ENCODE data around the gene PDCL3. TPM values are rescaled to one million over a fixed set of nuclear protein-coding genes. Genes with fewer than 3 reads are reported as not detected.

The PDCL3 gene
- total RNA-seq, 2 experiments from 2014 or later: 33.9 to 34.1 TPM

DNA sequence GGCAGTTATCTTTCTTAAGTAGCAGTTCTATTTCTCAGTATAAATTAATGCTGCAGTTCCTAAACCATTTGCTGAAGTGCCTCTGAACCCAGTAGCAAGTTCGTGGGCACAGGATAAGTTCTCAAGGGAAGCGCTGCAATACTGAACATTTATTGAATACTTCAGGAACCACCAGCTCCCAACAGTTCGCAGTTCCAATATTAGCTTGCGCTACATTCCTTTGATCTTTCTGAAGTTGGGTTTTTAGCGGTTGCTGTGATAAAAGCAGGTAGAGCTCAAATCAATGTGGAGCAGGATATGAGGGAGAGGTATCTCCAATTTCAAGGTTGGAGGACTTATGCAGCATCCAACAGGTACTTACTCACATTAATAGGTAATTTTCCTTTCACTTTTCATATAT lies 33.7 kb downstream of the PDCL3 start:
- H3K27me3 Mint-ChIP-seq (ENCODE audit: low read depth): no peaks in the 10 kb centered on the region
- ChIA-PET CTCF (interaction anchor here (1.5 kb wide), 1 partner anchor 10 kb away, joined by 7 read pairs; no protein-coding TSS in a partner anchor), POLR2A (no interaction called here)
- no peak for ATAC-seq
- no peaks in the 10 kb centered on the region for H3K36me3 Mint-ChIP-seq (ENCODE audit: low read depth)
- H3K4me3 Mint-ChIP-seq: no peak overlapping the region
- H3K9me3 Mint-ChIP-seq (ENCODE audit: insufficient read depth): no peaks in the 10 kb centered on the region
- no peak for DNase-seq
- peaks cover 23% of the 10 kb centered on the region for H3K4me1 Mint-ChIP-seq (ENCODE audit: low read depth)
- no peak overlapping the region for H3K27ac Mint-ChIP-seq

DNA sequence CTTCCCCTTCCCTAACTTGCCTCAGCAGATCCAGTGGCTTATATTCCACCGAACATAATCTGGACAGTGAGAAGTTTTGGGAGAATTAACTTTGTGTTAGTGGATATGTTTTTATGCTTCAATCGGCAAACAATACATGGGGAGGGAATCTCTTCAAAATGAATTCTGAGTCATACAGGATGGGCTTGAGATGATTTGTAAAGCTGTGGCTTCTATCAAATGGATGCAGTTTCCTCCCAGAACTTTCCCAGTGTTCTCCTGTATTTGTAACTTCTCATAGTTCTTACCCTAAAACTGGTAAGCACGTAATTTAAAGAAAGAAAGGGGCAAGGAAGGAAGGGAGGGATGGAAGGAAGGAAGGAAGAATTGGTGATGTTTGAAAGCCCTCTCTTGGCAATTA lies 36.8 kb downstream of the PDCL3 start:
- H3K27ac Mint-ChIP-seq: no peak overlapping the region
- H3K27me3 Mint-ChIP-seq (ENCODE audit: low read depth): no peaks in the 10 kb centered on the region
- H3K9me3 Mint-ChIP-seq (ENCODE audit: insufficient read depth): no peaks in the 10 kb centered on the region
- H3K4me1 Mint-ChIP-seq (ENCODE audit: low read depth): peaks cover 14% of the 10 kb centered on the region
- ATAC-seq (no peak), DNase-seq (no peak)
- no peak overlapping the region for H3K4me3 Mint-ChIP-seq
- H3K36me3 Mint-ChIP-seq (ENCODE audit: low read depth): no peaks in the 10 kb centered on the region
- ChIA-PET CTCF (interaction anchor here (1.0 to 1.6 kb wide), 3 partner anchors 7 to 12 kb away, joined by 3 to 7 read pairs (median 4); no protein-coding TSS in a partner anchor), POLR2A (no interaction called here)

DNA sequence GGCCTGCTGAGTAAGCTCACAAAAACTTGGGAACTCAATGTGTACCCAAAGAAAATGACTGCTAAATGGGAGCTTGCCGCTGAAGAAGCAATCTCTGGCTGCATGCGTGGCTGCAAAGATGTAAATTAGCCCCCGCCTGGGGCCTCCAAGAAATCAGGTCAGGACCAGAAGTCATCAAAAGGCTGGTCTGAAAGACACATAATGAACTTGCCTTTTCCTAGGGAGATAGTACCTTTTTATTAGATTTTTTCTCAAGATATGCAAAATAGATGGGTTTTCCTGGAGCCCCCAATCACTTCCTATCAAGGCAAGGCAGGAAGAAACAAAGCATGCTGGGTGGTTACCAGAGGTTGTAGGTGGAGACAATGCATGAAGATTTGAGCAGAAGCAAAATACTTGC lies 38.9 kb downstream of the PDCL3 start:
- peaks cover 7% of the 10 kb centered on the region for H3K4me1 Mint-ChIP-seq (ENCODE audit: low read depth)
- no peak for ATAC-seq
- H3K4me3 Mint-ChIP-seq: no peak overlapping the region
- no peaks in the 10 kb centered on the region for H3K36me3 Mint-ChIP-seq (ENCODE audit: low read depth)
- no peaks in the 10 kb centered on the region for H3K9me3 Mint-ChIP-seq (ENCODE audit: insufficient read depth)
- POLR2A ChIA-PET: no interaction called here
- CTCF ChIA-PET: interaction anchor here (2.1 kb wide), 1 partner anchor 384 kb away, joined by 6 read pairs; no protein-coding TSS in a partner anchor
- DNase-seq: no peak
- H3K27ac Mint-ChIP-seq: no peak overlapping the region
- H3K27me3 Mint-ChIP-seq (ENCODE audit: low read depth): no peaks in the 10 kb centered on the region

DNA sequence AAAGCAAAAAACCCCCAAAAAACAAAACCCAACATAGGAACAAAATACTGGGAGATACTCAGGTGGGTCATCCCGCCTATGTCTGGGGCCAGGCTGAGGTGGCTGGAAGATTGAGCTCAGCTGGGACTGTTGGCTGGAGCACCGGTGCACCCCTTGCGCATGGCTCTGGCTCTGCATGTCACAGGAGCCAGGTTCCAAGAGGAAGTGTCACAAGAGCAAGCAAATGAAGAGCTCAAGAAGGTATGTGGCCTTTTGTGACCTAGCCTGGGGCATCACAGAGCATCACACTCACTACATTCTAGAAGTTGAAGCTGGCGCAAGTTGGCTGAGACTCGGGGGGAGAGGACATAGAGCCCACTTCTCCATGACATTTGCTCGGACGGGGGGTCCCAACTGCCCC lies 40.6 kb downstream of the PDCL3 start:
- ATAC-seq: no peak
- H3K36me3 Mint-ChIP-seq (ENCODE audit: low read depth): no peaks in the 10 kb centered on the region
- H3K27ac Mint-ChIP-seq: no peak overlapping the region
- H3K4me3 Mint-ChIP-seq: no peak overlapping the region
- CTCF ChIA-PET: interaction anchor here (1.6 to 2.1 kb wide), 2 partner anchors 10 to 382 kb away, joined by 6 to 12 read pairs; no protein-coding TSS in a partner anchor
- no peaks in the 10 kb centered on the region for H3K9me3 Mint-ChIP-seq (ENCODE audit: insufficient read depth)
- DNase-seq: no peak
- no peaks in the 10 kb centered on the region for H3K27me3 Mint-ChIP-seq (ENCODE audit: low read depth)
- POLR2A ChIA-PET: interaction anchor here (0.6 kb wide), 1 partner anchor 379 kb away, joined by 3 read pairs; no protein-coding TSS in a partner anchor
- H3K4me1 Mint-ChIP-seq (ENCODE audit: low read depth): peaks cover 7% of the 10 kb centered on the region

DNA sequence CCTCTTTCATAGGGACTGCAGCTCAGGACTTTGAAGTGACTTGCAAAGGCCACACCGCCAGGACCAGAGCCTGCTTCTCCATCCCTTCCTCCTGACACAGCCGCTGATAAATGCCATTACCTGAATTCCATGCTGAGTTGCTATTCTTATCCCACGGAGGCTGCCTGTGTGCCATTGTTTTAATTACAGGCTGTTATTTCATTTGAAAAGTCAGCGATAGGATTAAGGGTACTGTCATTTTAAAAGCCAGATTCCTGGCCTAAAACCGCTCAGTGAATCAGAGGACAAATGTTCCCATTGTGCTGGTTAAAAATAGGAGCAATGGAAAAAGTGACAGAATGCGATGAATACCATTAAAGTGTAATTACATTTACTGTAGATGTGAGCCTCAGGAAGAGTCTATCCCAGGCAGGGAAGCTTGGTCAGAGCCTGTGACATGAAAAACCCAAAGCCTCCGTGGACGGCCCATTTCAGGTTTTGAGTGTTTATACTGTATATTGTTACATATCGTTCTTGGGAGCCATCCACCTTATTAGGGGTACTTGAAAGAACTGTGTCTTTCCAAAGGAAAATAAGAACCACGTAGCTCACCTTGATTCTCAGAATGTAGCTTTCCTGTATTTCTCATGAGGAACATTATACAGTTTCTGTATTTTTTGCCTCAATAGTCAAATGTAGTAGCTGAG lies 41.3 kb downstream of the PDCL3 start:
- ChIA-PET CTCF (interaction anchor here (0.7 to 2.1 kb wide), 3 partner anchors 10 to 382 kb away, joined by 3 to 12 read pairs (median 6); no protein-coding TSS in a partner anchor), POLR2A (no interaction called here)
- Mint-ChIP-seq H3K36me3 (ENCODE audit: low read depth) (no peaks in the 10 kb centered on the region), H3K27me3 (ENCODE audit: low read depth) (no peaks in the 10 kb centered on the region), H3K4me1 (ENCODE audit: low read depth) (peaks cover 7% of the 10 kb centered on the region), H3K4me3 (no peak overlapping the region), H3K9me3 (ENCODE audit: insufficient read depth) (no peaks in the 10 kb centered on the region), H3K27ac (no peak overlapping the region)
- ATAC-seq (no peak), DNase-seq (no peak)

DNA sequence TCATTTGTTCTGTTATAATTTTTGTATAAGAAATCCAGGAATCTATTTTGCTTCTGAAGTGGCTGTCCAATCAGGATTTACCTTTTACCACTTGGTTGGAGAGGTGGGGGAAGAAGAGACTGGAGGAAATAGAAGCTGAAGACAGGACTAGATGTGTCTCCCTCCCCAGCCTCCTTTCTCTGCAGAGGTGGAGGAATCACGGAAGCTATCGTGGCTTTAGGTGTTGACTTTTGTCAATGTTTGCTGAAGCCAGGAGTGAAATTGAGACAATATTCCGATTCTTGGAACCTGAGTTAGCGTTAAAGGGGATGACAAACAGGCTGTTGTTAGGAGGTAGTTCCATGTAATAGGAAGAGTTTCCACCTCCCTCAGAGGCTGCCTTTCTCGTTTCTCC lies 43.5 kb downstream of the PDCL3 start:
- ATAC-seq (no peak), DNase-seq (no peak)
- no peak overlapping the region for H3K4me3 Mint-ChIP-seq
- H3K27ac Mint-ChIP-seq: no peak overlapping the region
- CTCF ChIA-PET: interaction anchor here (0.7 to 3.1 kb wide), 22 partner anchors 8 to 941 kb away, joined by 3 to 29 read pairs (median 4); no protein-coding TSS in a partner anchor
- no peaks in the 10 kb centered on the region for H3K27me3 Mint-ChIP-seq (ENCODE audit: low read depth)
- POLR2A ChIA-PET: no interaction called here
- no peaks in the 10 kb centered on the region for H3K9me3 Mint-ChIP-seq (ENCODE audit: insufficient read depth)
- H3K4me1 Mint-ChIP-seq (ENCODE audit: low read depth): peaks cover 7% of the 10 kb centered on the region
- no peaks in the 10 kb centered on the region for H3K36me3 Mint-ChIP-seq (ENCODE audit: low read depth)

DNA sequence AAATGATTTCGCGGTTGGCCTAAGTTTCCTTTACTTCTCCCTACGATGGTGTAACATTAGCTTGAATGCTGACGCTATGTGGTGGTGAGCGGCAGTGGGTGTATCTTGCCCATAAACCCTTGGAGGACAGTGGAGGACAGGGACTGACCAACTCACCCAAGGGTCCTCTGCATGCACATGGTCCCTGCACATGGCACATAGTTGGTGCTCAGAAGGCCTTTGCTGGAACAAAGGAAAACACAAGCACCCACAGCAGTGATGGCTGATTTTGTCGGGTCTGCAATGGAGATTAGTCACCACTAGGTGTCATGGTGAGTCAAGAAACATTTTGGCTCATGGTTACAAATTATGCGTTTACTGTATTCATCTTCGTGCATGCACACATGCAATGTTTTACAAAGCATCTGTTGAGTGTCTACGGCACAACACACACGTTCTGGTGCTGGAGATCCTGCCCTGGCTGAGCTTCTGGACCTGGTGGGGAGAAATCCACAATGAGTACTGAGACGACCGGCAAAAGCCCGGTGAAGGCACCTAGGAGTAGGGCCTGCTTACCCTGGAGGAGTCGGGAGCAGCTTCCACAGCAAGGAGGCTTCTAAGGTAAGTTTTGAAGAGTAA lies 44.0 kb downstream of the PDCL3 start:
- H3K27ac Mint-ChIP-seq: no peak overlapping the region
- ChIA-PET POLR2A (no interaction called here), CTCF (interaction anchor here (0.7 to 3.1 kb wide), 29 partner anchors 8 to 940 kb away, joined by 3 to 29 read pairs (median 4); no protein-coding TSS in a partner anchor)
- no peaks in the 10 kb centered on the region for H3K27me3 Mint-ChIP-seq (ENCODE audit: low read depth)
- H3K4me3 Mint-ChIP-seq: no peak overlapping the region
- ATAC-seq: no peak
- H3K9me3 Mint-ChIP-seq (ENCODE audit: insufficient read depth): no peaks in the 10 kb centered on the region
- H3K36me3 Mint-ChIP-seq (ENCODE audit: low read depth): no peaks in the 10 kb centered on the region
- peaks cover 3% of the 10 kb centered on the region for H3K4me1 Mint-ChIP-seq (ENCODE audit: low read depth)
- peak; percentile 51 for DNase-seq

DNA sequence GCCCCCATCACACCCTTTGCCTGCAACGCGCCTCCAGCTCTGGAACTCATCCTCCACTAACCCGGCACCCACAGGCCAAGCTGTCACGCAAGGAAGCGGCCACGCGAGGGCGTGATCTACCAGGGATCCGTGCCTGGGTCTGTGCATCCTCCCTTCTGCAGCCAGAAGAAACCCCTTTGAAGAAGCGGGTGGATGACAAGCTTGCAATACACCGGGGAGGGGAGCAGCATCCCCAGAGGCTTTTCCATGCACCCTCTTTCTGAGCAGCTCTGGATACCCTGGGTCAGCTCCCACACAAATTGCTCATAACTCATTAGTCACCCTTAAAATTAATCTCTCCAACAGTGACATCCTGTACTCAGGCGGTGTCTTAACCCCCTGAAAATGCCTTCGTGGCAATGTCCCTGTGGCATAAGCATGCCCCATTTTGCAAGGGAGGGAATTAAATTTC lies 47.6 kb downstream of the PDCL3 start:
- POLR2A ChIA-PET: interaction anchor here (1.1 kb wide), 1 partner anchor 113 kb away, joined by 3 read pairs; no protein-coding TSS in a partner anchor

DNA sequence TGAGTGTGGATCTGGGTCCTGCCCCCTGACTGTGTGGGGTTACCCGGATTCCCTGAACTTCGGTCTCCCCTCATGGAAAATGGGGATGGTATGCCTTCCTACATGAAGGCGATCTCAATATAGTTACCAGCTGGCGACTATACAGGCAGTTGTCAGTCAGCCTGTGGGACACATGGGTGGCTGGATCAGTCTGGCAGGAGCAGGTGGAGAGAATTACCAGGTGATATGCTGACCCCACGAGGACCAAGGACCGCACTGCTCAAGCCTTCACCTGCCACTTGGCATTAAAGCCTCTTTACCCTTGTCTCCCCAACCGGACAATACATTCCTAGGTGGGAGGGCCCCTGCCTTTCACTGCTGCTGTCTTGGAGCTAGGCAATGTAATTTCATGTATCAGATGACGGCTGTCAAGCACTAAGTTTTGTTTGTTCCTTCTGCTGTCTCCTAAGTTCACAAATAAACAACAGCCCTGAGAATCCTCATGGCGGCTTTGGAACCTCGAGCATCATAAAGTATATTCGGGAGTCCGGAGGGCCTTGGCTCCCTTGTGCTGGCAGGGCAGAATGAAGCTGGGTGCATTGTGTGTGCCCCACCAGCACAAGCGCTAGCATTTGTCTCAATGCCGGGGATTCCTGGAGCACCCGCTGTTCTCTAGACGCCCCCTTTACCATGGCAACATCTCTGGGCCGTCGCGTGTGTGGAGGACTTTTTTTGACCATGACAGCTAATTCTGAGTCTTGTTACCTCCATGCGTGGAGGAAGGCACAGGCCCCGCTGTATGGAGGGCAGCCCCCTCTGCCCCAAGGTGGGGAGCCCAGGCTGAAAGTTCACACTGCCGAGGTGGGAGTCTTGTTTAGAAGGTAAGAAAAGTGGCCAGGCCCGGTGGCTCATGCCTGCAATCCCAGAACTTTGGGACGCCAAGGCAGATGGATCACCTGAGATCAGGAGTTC lies 48.6 kb downstream of the PDCL3 start:
- no peak for DNase-seq
- CTCF ChIA-PET: interaction anchor here (0.6 to 3.6 kb wide), 26 partner anchors 14 to 594 kb away, joined by 3 to 34 read pairs (median 3); partner anchors contain the start of gene RPL31
- H3K27ac Mint-ChIP-seq: no peak overlapping the region
- H3K36me3 Mint-ChIP-seq (ENCODE audit: low read depth): no peaks in the 10 kb centered on the region
- no peaks in the 10 kb centered on the region for H3K27me3 Mint-ChIP-seq (ENCODE audit: low read depth)
- H3K9me3 Mint-ChIP-seq (ENCODE audit: insufficient read depth): no peaks in the 10 kb centered on the region
- POLR2A ChIA-PET: interaction anchor here (0.6 to 1.1 kb wide), 2 partner anchors 112 to 189 kb away, joined by 3 to 4 read pairs; no protein-coding TSS in a partner anchor
- no peak for ATAC-seq
- H3K4me1 Mint-ChIP-seq (ENCODE audit: low read depth): no peaks in the 10 kb centered on the region
- H3K4me3 Mint-ChIP-seq: no peak overlapping the region

More for the DNA sequence above, 47.6 kb downstream of the PDCL3 start:
- DNase-seq: peak; percentile 86
- no peak overlapping the region for H3K27ac Mint-ChIP-seq
- no peaks in the 10 kb centered on the region for H3K36me3 Mint-ChIP-seq (ENCODE audit: low read depth)
- no peaks in the 10 kb centered on the region for H3K9me3 Mint-ChIP-seq (ENCODE audit: insufficient read depth)
- H3K4me1 Mint-ChIP-seq (ENCODE audit: low read depth): no peaks in the 10 kb centered on the region
- H3K4me3 Mint-ChIP-seq: no peak overlapping the region
- no peaks in the 10 kb centered on the region for H3K27me3 Mint-ChIP-seq (ENCODE audit: low read depth)
- CTCF ChIA-PET: interaction anchor here (0.6 to 3.6 kb wide), 38 partner anchors 11 to 595 kb away, joined by 3 to 34 read pairs (median 4); partner anchors contain the start of genes PDCL3 and RPL31
- peak; percentile 92 for ATAC-seq

DNA sequence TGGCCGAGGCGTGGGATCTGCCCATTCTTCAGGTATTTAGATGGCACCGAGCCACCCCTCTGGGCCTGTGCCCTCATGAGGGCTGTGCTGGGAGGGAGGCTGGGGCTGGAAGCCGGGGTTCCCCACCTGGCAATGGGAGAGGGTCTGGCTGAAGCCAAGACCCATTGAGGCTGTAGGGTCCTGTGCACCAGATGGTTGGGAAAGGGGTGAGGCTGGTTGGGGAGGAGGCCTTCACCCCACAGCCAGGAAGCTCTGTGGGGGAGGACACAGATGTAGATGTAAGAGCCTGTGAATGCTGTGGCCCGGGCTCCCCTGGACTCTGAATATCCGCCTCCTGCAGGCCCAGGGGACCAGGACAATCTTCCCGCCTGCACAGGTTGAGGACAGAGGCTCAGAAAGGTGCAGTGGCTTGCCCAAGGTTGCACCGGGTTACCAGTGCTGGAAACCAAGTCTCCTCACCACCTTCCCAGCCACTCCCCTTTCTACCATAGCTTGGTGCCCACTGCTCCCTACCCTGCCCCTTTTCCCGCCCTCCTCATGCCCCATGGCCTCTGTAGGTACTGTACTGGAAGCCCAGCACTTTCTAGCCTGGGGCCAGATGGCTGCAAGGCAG lies 49.7 kb downstream of the PDCL3 start:
- POLR2A ChIA-PET: no interaction called here
- no peak for DNase-seq
- no peaks in the 10 kb centered on the region for H3K9me3 Mint-ChIP-seq (ENCODE audit: insufficient read depth)
- no peak overlapping the region for H3K4me3 Mint-ChIP-seq
- H3K27ac Mint-ChIP-seq: no peak overlapping the region
- CTCF ChIA-PET: no interaction called here
- H3K4me1 Mint-ChIP-seq (ENCODE audit: low read depth): no peaks in the 10 kb centered on the region
- ATAC-seq: no peak
- no peaks in the 10 kb centered on the region for H3K27me3 Mint-ChIP-seq (ENCODE audit: low read depth)
- no peaks in the 10 kb centered on the region for H3K36me3 Mint-ChIP-seq (ENCODE audit: low read depth)

DNA sequence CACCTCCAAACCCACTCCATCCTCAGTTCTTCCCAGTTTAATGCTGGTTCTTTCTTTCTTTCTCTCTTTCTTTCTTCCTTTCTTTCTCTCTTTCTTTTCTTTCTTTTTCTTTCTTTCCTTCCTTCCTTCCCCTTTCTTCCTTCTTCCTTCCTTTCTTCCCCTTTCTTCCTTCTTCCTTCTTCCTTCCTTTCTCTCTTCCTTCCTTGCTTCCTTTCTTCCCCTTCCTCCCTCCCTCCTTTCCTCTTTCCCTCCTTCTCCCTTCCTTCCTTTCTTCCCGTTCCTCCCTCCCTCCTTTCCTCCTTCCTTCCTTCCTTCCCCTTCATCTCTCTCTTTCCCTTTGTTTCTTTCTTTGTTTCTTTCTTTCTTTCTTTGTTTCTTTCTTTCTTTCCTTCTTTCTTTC lies 50.9 kb downstream of the PDCL3 start:
- Mint-ChIP-seq H3K9me3 (ENCODE audit: insufficient read depth) (no peaks in the 10 kb centered on the region), H3K4me1 (ENCODE audit: low read depth) (no peaks in the 10 kb centered on the region), H3K27ac (no peak overlapping the region), H3K36me3 (ENCODE audit: low read depth) (no peaks in the 10 kb centered on the region), H3K27me3 (ENCODE audit: low read depth) (peaks cover 2% of the 10 kb centered on the region), H3K4me3 (no peak overlapping the region)
- no peak for ATAC-seq
- DNase-seq: no peak
- ChIA-PET POLR2A (no interaction called here), CTCF (no interaction called here)

Data from activated CD8-positive, alpha-beta T cell treated with anti-CD3 and anti-CD28 coated beads, Interleukin-2, amount 10 ng/mL, durations not matched to agents 7 days and 5 days (primary cell).